ENCODE results near the gene AHCTF1. TPM values are rescaled to one million over a fixed set of nuclear protein-coding genes. Genes with fewer than 3 reads are reported as not detected.

Gene AHCTF1
- total and polyA plus RNA-seq, 4 experiments from 2014 or later, result 5.7 to 59.0 (median 38.8) TPM

- Mint-ChIP-seq H3K4me1 (peaks cover 0 to 1% (median 0%) of the 10 kb centered on the region in 4 donors), H3K4me3 (no peak overlapping the region), H3K27me3 (peaks cover 0 to 3% of the 10 kb centered on the region in 2 donors), H3K36me3 (no peaks in the 10 kb centered on the region), H3K9me3 (no peaks in the 10 kb centered on the region), H3K27ac (no peak overlapping the region)
- H3K27me3 ChIP-seq (ENCODE audit: insufficient read depth, low read length), result no peaks in the 10 kb centered on the region
- no peak overlapping the region for H3K27ac ChIP-seq (ENCODE audit: low read depth, low read length)
- no peaks in the 10 kb centered on the region for H3K4me1 ChIP-seq (ENCODE audit: insufficient read depth, low read length)
- no peaks in the 10 kb centered on the region for H3K9me3 ChIP-seq (ENCODE audit: control insufficient read depth in 1 of 2, low read length in 2 of 2)
- intact Hi-C loops (cut with micrococcal nuclease), result no loop called here
- POLR2A ChIA-PET (ENCODE audit: partially characterized antibody), result no interaction called here
- H3K4me3 ChIP-seq (ENCODE audit: low read length in 2 of 2), result no peak overlapping the region
- no peak for DNase-seq
- no peaks in the 10 kb centered on the region for H3K36me3 ChIP-seq (ENCODE audit: insufficient read depth, low read length)
- CTCF ChIA-PET (ENCODE audit: partially characterized antibody), result no interaction called here
These were observed 14.6 kb upstream of the AHCTF1 start for GRCh38 chr1:246946366-246946765.

GRCh38 chr1:246934765-246935164, 3.0 kb upstream of the AHCTF1 start:
- Histone ChIP-seq H3K9me3 (ENCODE audit: control insufficient read depth in 1 of 2, low read length in 2 of 2) (no peaks in the 10 kb centered on the region), H3K4me3 (ENCODE audit: low read length in 2 of 2) (no peak overlapping the region), H3K4me1 (ENCODE audit: insufficient read depth, low read length) (peaks cover 16% of the 10 kb centered on the region), H3K36me3 (ENCODE audit: insufficient read depth, low read length) (no peaks in the 10 kb centered on the region), H3K27ac (ENCODE audit: low read depth, low read length) (no peak overlapping the region), H3K27me3 (ENCODE audit: insufficient read depth, low read length) (no peaks in the 10 kb centered on the region)
- intact Hi-C loops (cut with micrococcal nuclease), result loop anchor here (5.0 kb wide), 1 partner anchor 473 kb away; no protein-coding TSS in a partner anchor
- POLR2A ChIA-PET (ENCODE audit: partially characterized antibody), result no interaction called here
- Mint-ChIP-seq H3K9me3 (no peaks in the 10 kb centered on the region), H3K36me3 (peaks cover 0 to 15% of the 10 kb centered on the region in 2 donors), H3K4me3 (peak overlapping the region in 2 of 8 donors; percentile 2 to 23), H3K27ac (no peak overlapping the region), H3K27me3 (no peaks in the 10 kb centered on the region), H3K4me1 (peaks cover 9 to 29% (median 14%) of the 10 kb centered on the region in 4 donors)
- DNase-seq, result no peak
- CTCF ChIA-PET (ENCODE audit: partially characterized antibody), result interaction anchor here (1.0 kb wide), 1 partner anchor 8 kb away, joined by 3 read pairs; no protein-coding TSS in a partner anchor

- Mint-ChIP-seq H3K27ac (peak overlapping the region in 1 of 7 donors; percentile 42), H3K9me3 (no peaks in the 10 kb centered on the region), H3K36me3 (peaks cover 1 to 15% of the 10 kb centered on the region in 2 donors), H3K4me3 (peak overlapping the region in 2 of 8 donors; percentile 13 to 63), H3K27me3 (no peaks in the 10 kb centered on the region), H3K4me1 (peaks cover 12 to 37% (median 20%) of the 10 kb centered on the region in 4 donors)
- H3K27ac ChIP-seq (ENCODE audit: low read depth, low read length), result no peak overlapping the region
- no peak for DNase-seq
- no peaks in the 10 kb centered on the region for H3K36me3 ChIP-seq (ENCODE audit: insufficient read depth, low read length)
- CTCF ChIA-PET (ENCODE audit: partially characterized antibody), result interaction anchor here (1.0 kb wide), 1 partner anchor 9 kb away, joined by 3 read pairs; no protein-coding TSS in a partner anchor
- H3K27me3 ChIP-seq (ENCODE audit: insufficient read depth, low read length), result no peaks in the 10 kb centered on the region
- POLR2A ChIA-PET (ENCODE audit: partially characterized antibody), result no interaction called here
- intact Hi-C loops (cut with micrococcal nuclease), result loop anchor here (5.0 kb wide), 1 partner anchor 473 kb away; no protein-coding TSS in a partner anchor
- no peaks in the 10 kb centered on the region for H3K9me3 ChIP-seq (ENCODE audit: control insufficient read depth in 1 of 2, low read length in 2 of 2)
- H3K4me3 ChIP-seq (ENCODE audit: low read length in 2 of 2), result no peak overlapping the region
- H3K4me1 ChIP-seq (ENCODE audit: insufficient read depth, low read length), result peaks cover 24% of the 10 kb centered on the region
These were observed 2.1 kb upstream of the AHCTF1 start for GRCh38 chr1:246933893-246934292.

- Histone ChIP-seq H3K9me3 (ENCODE audit: control insufficient read depth in 1 of 2, low read length in 2 of 2) (no peaks in the 10 kb centered on the region), H3K4me3 (ENCODE audit: low read length in 2 of 2) (peak overlapping the region; percentile 69 to 89), H3K4me1 (ENCODE audit: insufficient read depth, low read length) (peaks cover 34% of the 10 kb centered on the region), H3K27ac (ENCODE audit: low read depth, low read length) (peak overlapping the region; percentile 76), H3K27me3 (ENCODE audit: insufficient read depth, low read length) (no peaks in the 10 kb centered on the region), H3K36me3 (ENCODE audit: insufficient read depth, low read length) (no peaks in the 10 kb centered on the region)
- no peaks in the 10 kb centered on the region for H3K27me3 Mint-ChIP-seq
- intact Hi-C loops (cut with micrococcal nuclease), result loop anchor here (1.0 to 5.0 kb wide), 3 partner anchors 146 to 475 kb away; partner anchors contain the start of genes CNST, TFB2M and ZNF670
- peak overlapping the region; percentile 95 to 99 (median 97) for H3K27ac Mint-ChIP-seq
- H3K4me1 Mint-ChIP-seq, result peaks cover 20 to 46% (median 30%) of the 10 kb centered on the region in 4 donors
- POLR2A ChIA-PET (ENCODE audit: partially characterized antibody), result interaction anchor here (0.7 to 1.6 kb wide), 7 partner anchors 23 to 278 kb away, joined by 3 to 7 read pairs (median 4); partner anchors contain the start of genes ZNF669 and ZNF670
- H3K9me3 Mint-ChIP-seq, result no peaks in the 10 kb centered on the region
- CTCF ChIA-PET (ENCODE audit: partially characterized antibody), result interaction anchor here (0.7 kb wide), 1 partner anchor 458 kb away, joined by 3 read pairs; no protein-coding TSS in a partner anchor
- H3K36me3 Mint-ChIP-seq, result peaks cover 10 to 23% of the 10 kb centered on the region in 2 donors
- peak overlapping the region; percentile 90 to 97 (median 95) for H3K4me3 Mint-ChIP-seq
- no peak for DNase-seq
These were observed 585 bp upstream of the AHCTF1 start for GRCh38 chr1:246932366-246932700.

- Mint-ChIP-seq H3K36me3 (peaks cover 16 to 31% of the 10 kb centered on the region in 2 donors), H3K4me1 (peaks cover 25 to 54% (median 38%) of the 10 kb centered on the region in 4 donors), H3K27me3 (no peaks in the 10 kb centered on the region), H3K4me3 (peak overlapping the region; percentile 84 to 97 (median 94)), H3K9me3 (peaks cover 0 to 5% (median 0%) of the 10 kb centered on the region in 8 donors), H3K27ac (peak overlapping the region; percentile 86 to 99 (median 93))
- peak overlapping the region; percentile 78 to 89 for H3K4me3 ChIP-seq (ENCODE audit: low read length in 2 of 2)
- H3K4me1 ChIP-seq (ENCODE audit: insufficient read depth, low read length), result peaks cover 40% of the 10 kb centered on the region
- CTCF ChIA-PET (ENCODE audit: partially characterized antibody), result interaction anchor here (0.9 to 1.4 kb wide), 2 partner anchors 40 to 442 kb away, joined by 3 read pairs; no protein-coding TSS in a partner anchor
- no peaks in the 10 kb centered on the region for H3K9me3 ChIP-seq (ENCODE audit: control insufficient read depth in 1 of 2, low read length in 2 of 2)
- no peaks in the 10 kb centered on the region for H3K36me3 ChIP-seq (ENCODE audit: insufficient read depth, low read length)
- H3K27me3 ChIP-seq (ENCODE audit: insufficient read depth, low read length), result no peaks in the 10 kb centered on the region
- POLR2A ChIA-PET (ENCODE audit: partially characterized antibody), result interaction anchor here (0.7 to 2.1 kb wide), 4 partner anchors 17 to 365 kb away, joined by 3 to 9 read pairs (median 4); partner anchors contain the start of genes CNST and TFB2M
- intact Hi-C loops (cut with micrococcal nuclease), result loop anchor here (1.0 to 5.0 kb wide), 5 partner anchors 173 to 1960 kb away; partner anchors contain the start of genes ZNF496 and ZNF669
- DNase-seq, result peak; percentile 52 to 66 (median 59)
- H3K27ac ChIP-seq (ENCODE audit: low read depth, low read length), result peak overlapping the region; percentile 76
These were observed 759 bp downstream of the AHCTF1 start for GRCh38 chr1:246930830-246931548.

- peaks cover 23 to 44% of the 10 kb centered on the region in 2 donors for H3K36me3 Mint-ChIP-seq
- ChIA-PET CTCF (ENCODE audit: partially characterized antibody) (no interaction called here), POLR2A (ENCODE audit: partially characterized antibody) (no interaction called here)
- peaks cover 0 to 5% (median 0%) of the 10 kb centered on the region in 8 donors for H3K9me3 Mint-ChIP-seq
- H3K4me1 Mint-ChIP-seq, result peaks cover 46 to 83% (median 56%) of the 10 kb centered on the region in 4 donors
- no peak overlapping the region for H3K4me3 ChIP-seq (ENCODE audit: low read length in 2 of 2)
- H3K4me3 Mint-ChIP-seq, result peak overlapping the region in 2 of 8 donors; percentile 23 to 70
- intact Hi-C loops (cut with micrococcal nuclease), result no loop called here
- DNase-seq, result no peak
- no peaks in the 10 kb centered on the region for H3K27me3 Mint-ChIP-seq
- H3K9me3 ChIP-seq (ENCODE audit: control insufficient read depth in 1 of 2, low read length in 2 of 2), result no peaks in the 10 kb centered on the region
- H3K27ac ChIP-seq (ENCODE audit: low read depth, low read length), result no peak overlapping the region
- H3K4me1 ChIP-seq (ENCODE audit: insufficient read depth, low read length), result peaks cover 71% of the 10 kb centered on the region
- H3K27ac Mint-ChIP-seq, result peak overlapping the region in 1 of 7 donors; percentile 35
- no peaks in the 10 kb centered on the region for H3K27me3 ChIP-seq (ENCODE audit: insufficient read depth, low read length)
- no peaks in the 10 kb centered on the region for H3K36me3 ChIP-seq (ENCODE audit: insufficient read depth, low read length)
These were observed 5.6 kb downstream of the AHCTF1 start for GRCh38 chr1:246925997-246926626.

GRCh38 chr1:246923900-246924299, 7.8 kb downstream of the AHCTF1 start:
- no peaks in the 10 kb centered on the region for H3K9me3 ChIP-seq (ENCODE audit: control insufficient read depth in 1 of 2, low read length in 2 of 2)
- no peak overlapping the region for H3K4me3 ChIP-seq (ENCODE audit: low read length in 2 of 2)
- no peak for DNase-seq
- Mint-ChIP-seq H3K27ac (peak overlapping the region in 3 of 7 donors; percentile 33 to 57 (median 54)), H3K4me1 (peaks cover 38 to 71% (median 46%) of the 10 kb centered on the region in 4 donors), H3K36me3 (peaks cover 22 to 38% of the 10 kb centered on the region in 2 donors), H3K27me3 (no peaks in the 10 kb centered on the region), H3K4me3 (peak overlapping the region in 5 of 8 donors; percentile 41 to 70 (median 61)), H3K9me3 (peaks cover 0 to 5% (median 0%) of the 10 kb centered on the region in 8 donors)
- H3K4me1 ChIP-seq (ENCODE audit: insufficient read depth, low read length), result peaks cover 65% of the 10 kb centered on the region
- H3K27me3 ChIP-seq (ENCODE audit: insufficient read depth, low read length), result no peaks in the 10 kb centered on the region
- no peak overlapping the region for H3K27ac ChIP-seq (ENCODE audit: low read depth, low read length)
- ChIA-PET POLR2A (ENCODE audit: partially characterized antibody) (no interaction called here), CTCF (ENCODE audit: partially characterized antibody) (no interaction called here)
- intact Hi-C loops (cut with micrococcal nuclease), result no loop called here
- no peaks in the 10 kb centered on the region for H3K36me3 ChIP-seq (ENCODE audit: insufficient read depth, low read length)
